ENCODE results near the gene ROR1.

The ROR1 gene

DNA sequence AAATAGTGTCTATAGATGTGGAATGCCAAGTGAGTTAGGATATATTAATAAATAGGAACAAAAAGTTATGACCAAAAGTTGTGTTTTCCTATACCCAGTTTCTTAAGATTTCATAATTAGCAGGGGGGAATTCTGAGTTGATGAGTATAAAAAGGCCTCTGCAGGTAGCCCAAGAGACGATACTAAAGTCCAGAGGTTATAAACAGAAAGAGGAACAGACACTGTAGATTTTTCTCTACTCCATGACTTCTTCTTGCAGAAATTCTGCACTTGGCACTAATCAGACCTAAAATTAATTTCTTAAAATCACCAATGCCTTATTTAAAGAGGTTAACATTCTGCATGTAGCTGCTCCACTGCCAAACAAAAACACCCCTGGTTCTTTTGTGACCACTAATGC is 62.6 kb downstream of the ROR1 start:
- no peak overlapping the region for H3K27ac ChIP-seq (ENCODE audit: low read length)
- H3K4me1 ChIP-seq (ENCODE audit: control insufficient read depth, insufficient read depth, low read length), result peaks cover 5% of the 10 kb centered on the region
- H3K4me3 ChIP-seq (ENCODE audit: low read length in 2 of 2), result no peak overlapping the region
- no peaks in the 10 kb centered on the region for H3K9me3 ChIP-seq (ENCODE audit: control insufficient read depth in 2 of 2, low read length in 2 of 2)
- H3K27me3 ChIP-seq (ENCODE audit: control insufficient read depth in 1 of 2, insufficient read depth in 2 of 2, low read length in 2 of 2), result no peaks in the 10 kb centered on the region
- H3K9ac ChIP-seq (ENCODE audit: low read length in 2 of 2), result no peak overlapping the region
- H3K36me3 ChIP-seq (ENCODE audit: control insufficient read depth in 2 of 2, insufficient read depth in 2 of 2, low read length in 2 of 2), result no peaks in the 10 kb centered on the region

DNA sequence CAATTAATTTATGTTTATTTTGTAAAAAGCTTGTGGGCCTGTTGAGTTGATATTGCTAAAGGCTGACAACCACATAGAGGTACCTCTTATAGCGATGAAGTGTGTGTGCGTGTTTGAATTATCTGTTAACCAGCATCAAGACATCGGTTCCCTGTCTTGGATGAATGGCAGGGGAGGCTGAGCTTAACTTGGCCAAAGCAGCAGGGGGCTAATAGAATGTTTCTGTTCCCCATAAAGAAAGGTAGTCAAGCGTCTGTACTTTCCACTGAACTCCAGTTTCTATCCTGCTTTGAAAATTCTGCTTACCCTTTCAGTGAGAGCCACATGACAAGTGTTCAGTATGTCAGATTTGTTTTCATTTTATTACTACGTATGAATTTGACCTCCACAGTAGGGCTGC is 63.0 kb downstream of the ROR1 start:
- Histone ChIP-seq H3K4me1 (ENCODE audit: control insufficient read depth, insufficient read depth, low read length) (peaks cover 5% of the 10 kb centered on the region), H3K36me3 (ENCODE audit: control insufficient read depth in 2 of 2, insufficient read depth in 2 of 2, low read length in 2 of 2) (no peaks in the 10 kb centered on the region)

DNA sequence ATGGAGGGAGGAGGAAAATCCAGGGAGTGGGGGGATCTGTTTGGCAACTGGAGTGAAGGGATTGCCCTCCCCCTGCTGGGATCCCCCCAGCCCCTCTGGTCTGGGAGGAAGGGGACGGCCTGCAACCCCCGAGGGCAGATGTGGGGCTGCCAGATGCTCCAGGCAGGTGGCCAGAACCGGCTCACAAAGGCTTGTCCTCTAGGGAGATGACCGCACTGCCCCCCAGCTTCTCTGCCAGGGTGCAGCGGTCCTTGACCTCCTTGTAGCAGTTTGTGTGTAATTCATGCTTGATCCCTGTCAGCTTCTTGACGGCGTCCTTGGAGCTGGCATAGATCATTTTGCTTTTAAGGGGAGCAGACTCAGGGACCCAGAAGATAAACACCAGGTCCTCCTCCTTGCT is 69.2 kb downstream of the ROR1 start:
- Histone ChIP-seq H3K27ac (ENCODE audit: low read length) (no peak overlapping the region), H3K4me3 (ENCODE audit: low read length in 2 of 2) (no peak overlapping the region), H3K4me1 (ENCODE audit: control insufficient read depth, insufficient read depth, low read length) (no peaks in the 10 kb centered on the region), H3K36me3 (ENCODE audit: control insufficient read depth in 2 of 2, insufficient read depth in 2 of 2, low read length in 2 of 2) (no peaks in the 10 kb centered on the region), H3K9me3 (ENCODE audit: control insufficient read depth in 2 of 2, low read length in 2 of 2) (no peaks in the 10 kb centered on the region), H3K27me3 (ENCODE audit: control insufficient read depth in 1 of 2, insufficient read depth in 2 of 2, low read length in 2 of 2) (no peaks in the 10 kb centered on the region), H3K9ac (ENCODE audit: low read length in 2 of 2) (no peak overlapping the region)

More for the DNA sequence above, 63.0 kb downstream of the ROR1 start:
- Histone ChIP-seq H3K9ac (ENCODE audit: low read length in 2 of 2) (no peak overlapping the region), H3K4me3 (ENCODE audit: low read length in 2 of 2) (no peak overlapping the region), H3K9me3 (ENCODE audit: control insufficient read depth in 2 of 2, low read length in 2 of 2) (no peaks in the 10 kb centered on the region), H3K27me3 (ENCODE audit: control insufficient read depth in 1 of 2, insufficient read depth in 2 of 2, low read length in 2 of 2) (no peaks in the 10 kb centered on the region), H3K27ac (ENCODE audit: low read length) (no peak overlapping the region)

DNA sequence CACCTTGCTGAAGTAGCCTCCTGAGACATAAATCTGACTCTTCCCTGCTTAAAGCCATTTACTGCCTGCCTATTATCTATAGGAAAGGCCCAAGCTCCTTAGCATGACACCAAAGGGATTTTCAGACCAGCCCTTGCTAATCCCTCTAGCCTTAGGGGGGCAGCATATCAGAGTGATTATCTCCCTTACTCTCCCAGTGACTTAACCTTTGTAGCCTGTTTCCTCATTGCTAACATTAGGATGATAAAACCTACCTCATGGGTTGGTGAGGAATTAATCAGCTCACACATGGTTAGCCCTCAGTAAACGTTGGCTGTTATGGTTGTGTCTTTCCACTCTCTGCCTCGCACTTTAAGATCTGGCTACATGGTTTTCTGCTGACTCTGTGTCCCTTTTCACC is 70.1 kb downstream of the ROR1 start:
- Histone ChIP-seq H3K27ac (ENCODE audit: low read length) (no peak overlapping the region), H3K9me3 (ENCODE audit: control insufficient read depth in 2 of 2, low read length in 2 of 2) (no peaks in the 10 kb centered on the region), H3K27me3 (ENCODE audit: control insufficient read depth in 1 of 2, insufficient read depth in 2 of 2, low read length in 2 of 2) (no peaks in the 10 kb centered on the region), H3K9ac (ENCODE audit: low read length in 2 of 2) (no peak overlapping the region), H3K36me3 (ENCODE audit: control insufficient read depth in 2 of 2, insufficient read depth in 2 of 2, low read length in 2 of 2) (no peaks in the 10 kb centered on the region), H3K4me3 (ENCODE audit: low read length in 2 of 2) (no peak overlapping the region), H3K4me1 (ENCODE audit: control insufficient read depth, insufficient read depth, low read length) (no peaks in the 10 kb centered on the region)

DNA sequence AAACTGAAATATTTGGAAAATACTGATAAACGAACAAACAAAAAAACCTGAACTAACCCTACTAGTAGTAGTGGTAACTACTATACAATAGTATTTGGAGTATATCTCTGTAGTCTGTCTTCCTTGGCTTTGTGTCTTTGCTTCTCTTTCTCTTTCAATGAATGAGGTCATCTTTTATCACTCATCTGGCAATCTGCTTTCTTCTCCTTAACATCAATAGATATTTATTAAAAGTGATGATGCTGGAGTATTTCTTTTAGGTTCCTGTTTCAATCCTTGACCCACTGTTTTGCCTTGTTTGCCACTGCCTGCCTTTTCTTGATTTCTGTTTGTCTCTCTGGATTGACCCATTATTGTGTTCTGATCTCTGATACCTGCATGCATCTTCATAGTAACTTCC is 71.5 kb downstream of the ROR1 start:
- Histone ChIP-seq H3K36me3 (ENCODE audit: control insufficient read depth in 2 of 2, insufficient read depth in 2 of 2, low read length in 2 of 2) (no peaks in the 10 kb centered on the region), H3K27me3 (ENCODE audit: control insufficient read depth in 1 of 2, insufficient read depth in 2 of 2, low read length in 2 of 2) (no peaks in the 10 kb centered on the region), H3K9me3 (ENCODE audit: control insufficient read depth in 2 of 2, low read length in 2 of 2) (no peaks in the 10 kb centered on the region), H3K4me3 (ENCODE audit: low read length in 2 of 2) (no peak overlapping the region), H3K27ac (ENCODE audit: low read length) (no peak overlapping the region), H3K4me1 (ENCODE audit: control insufficient read depth, insufficient read depth, low read length) (peaks cover 3% of the 10 kb centered on the region), H3K9ac (ENCODE audit: low read length in 2 of 2) (no peak overlapping the region)

DNA sequence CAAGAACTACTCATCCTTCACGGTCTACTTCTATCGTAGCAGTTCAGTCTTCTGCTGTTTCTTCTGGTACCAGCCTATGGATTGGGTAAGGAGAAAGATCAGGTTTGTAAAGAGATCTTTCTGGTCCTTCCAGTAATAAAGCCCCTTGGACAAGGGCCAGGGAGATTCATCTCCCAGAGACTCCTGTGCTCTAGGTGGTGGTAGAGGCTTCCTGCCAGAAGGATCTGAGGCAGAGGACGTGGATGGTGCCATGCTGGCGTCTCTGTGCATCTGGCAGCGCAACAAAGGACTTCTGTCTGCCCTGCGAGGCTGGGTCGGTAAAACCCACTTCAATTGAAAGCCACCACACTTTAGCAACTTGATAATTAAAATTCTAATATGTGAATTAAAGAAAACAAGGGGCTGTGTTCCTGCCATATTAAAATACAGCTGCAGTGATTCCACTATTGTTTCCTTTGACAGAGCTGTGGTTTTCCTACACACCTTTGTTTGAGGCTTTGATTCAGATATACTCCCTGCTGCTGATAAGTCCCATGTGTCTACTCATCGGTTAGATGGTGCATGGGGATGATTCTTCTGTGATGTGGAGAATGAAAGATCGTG is 73.6 kb downstream of the ROR1 start:
- no peak overlapping the region for H3K27ac ChIP-seq (ENCODE audit: low read length)
- H3K27me3 ChIP-seq (ENCODE audit: control insufficient read depth in 1 of 2, insufficient read depth in 2 of 2, low read length in 2 of 2), result no peaks in the 10 kb centered on the region
- H3K9ac ChIP-seq (ENCODE audit: low read length in 2 of 2), result no peak overlapping the region
- no peaks in the 10 kb centered on the region for H3K9me3 ChIP-seq (ENCODE audit: control insufficient read depth in 2 of 2, low read length in 2 of 2)
- no peaks in the 10 kb centered on the region for H3K36me3 ChIP-seq (ENCODE audit: control insufficient read depth in 2 of 2, insufficient read depth in 2 of 2, low read length in 2 of 2)
- no peak overlapping the region for H3K4me3 ChIP-seq (ENCODE audit: low read length in 2 of 2)
- peaks cover 3% of the 10 kb centered on the region for H3K4me1 ChIP-seq (ENCODE audit: control insufficient read depth, insufficient read depth, low read length)

DNA sequence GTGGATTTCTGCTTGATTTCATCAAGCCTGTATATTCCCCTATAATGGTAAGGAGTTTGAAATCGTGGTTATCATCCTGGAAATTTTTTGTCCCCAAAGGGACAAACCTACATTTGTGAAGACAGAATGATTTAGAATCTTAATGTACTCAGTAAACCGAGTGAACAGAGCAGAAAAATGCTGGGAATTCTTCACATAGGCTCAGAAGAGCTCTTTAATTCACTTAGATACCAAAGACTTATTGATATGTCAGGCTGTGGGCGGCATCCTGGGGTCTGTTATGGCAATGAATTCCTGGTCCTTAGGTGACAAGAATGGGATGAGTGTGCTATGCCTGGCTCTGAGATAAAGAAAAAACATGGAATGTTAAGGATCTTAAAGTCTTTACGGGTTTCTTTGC is 74.9 kb downstream of the ROR1 start:
- peaks cover 3% of the 10 kb centered on the region for H3K4me1 ChIP-seq (ENCODE audit: control insufficient read depth, insufficient read depth, low read length)

DNA sequence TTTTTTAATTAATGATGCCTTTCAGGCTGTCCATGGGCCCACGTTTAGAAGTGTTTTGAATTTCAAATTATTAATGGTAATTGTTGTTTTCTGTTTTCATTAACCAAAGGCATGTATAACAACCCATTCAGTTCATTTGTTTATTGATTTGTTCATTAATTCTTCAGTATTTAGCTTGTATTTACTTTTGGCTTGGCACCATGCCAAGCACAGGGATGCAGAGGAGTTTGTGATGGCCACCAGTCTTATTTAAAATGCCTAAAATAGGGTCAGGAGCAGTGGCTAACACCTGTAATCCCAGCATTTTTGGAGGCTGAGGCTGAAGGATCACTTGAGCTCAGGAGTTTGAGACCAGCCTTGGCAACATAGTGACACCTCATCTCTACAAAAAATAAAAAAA is 75.3 kb downstream of the ROR1 start:
- Histone ChIP-seq H3K4me1 (ENCODE audit: control insufficient read depth, insufficient read depth, low read length) (peaks cover 3% of the 10 kb centered on the region), H3K9ac (ENCODE audit: low read length in 2 of 2) (no peak overlapping the region), H3K36me3 (ENCODE audit: control insufficient read depth in 2 of 2, insufficient read depth in 2 of 2, low read length in 2 of 2) (no peaks in the 10 kb centered on the region), H3K27me3 (ENCODE audit: control insufficient read depth in 1 of 2, insufficient read depth in 2 of 2, low read length in 2 of 2) (no peaks in the 10 kb centered on the region), H3K9me3 (ENCODE audit: control insufficient read depth in 2 of 2, low read length in 2 of 2) (no peaks in the 10 kb centered on the region), H3K4me3 (ENCODE audit: low read length in 2 of 2) (no peak overlapping the region), H3K27ac (ENCODE audit: low read length) (no peak overlapping the region)

More for the DNA sequence above, 74.9 kb downstream of the ROR1 start:
- Histone ChIP-seq H3K27me3 (ENCODE audit: control insufficient read depth in 1 of 2, insufficient read depth in 2 of 2, low read length in 2 of 2) (no peaks in the 10 kb centered on the region), H3K36me3 (ENCODE audit: control insufficient read depth in 2 of 2, insufficient read depth in 2 of 2, low read length in 2 of 2) (no peaks in the 10 kb centered on the region), H3K9me3 (ENCODE audit: control insufficient read depth in 2 of 2, low read length in 2 of 2) (no peaks in the 10 kb centered on the region), H3K27ac (ENCODE audit: low read length) (no peak overlapping the region), H3K4me3 (ENCODE audit: low read length in 2 of 2) (no peak overlapping the region), H3K9ac (ENCODE audit: low read length in 2 of 2) (no peak overlapping the region)

DNA sequence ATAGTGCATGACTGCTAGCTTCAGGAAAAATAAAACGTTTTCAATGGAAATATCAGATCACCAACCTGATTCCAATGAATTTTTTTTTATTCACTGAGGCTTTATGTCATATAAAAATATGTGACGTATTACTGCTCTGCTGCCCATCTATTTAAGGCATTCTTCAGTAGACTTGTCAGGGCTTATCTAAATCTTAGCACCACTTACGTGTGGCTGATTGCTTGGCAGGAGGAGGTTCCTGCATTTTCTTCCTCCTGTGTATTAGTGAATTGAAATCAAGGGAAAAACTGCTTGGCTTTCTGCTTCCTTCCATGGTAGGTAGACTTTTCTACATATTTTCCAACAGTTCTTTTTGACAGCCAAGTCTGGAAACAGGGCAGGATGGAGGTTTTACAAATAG is 80.3 kb downstream of the ROR1 start:
- Histone ChIP-seq H3K27ac (ENCODE audit: low read length) (no peak overlapping the region), H3K36me3 (ENCODE audit: control insufficient read depth in 2 of 2, insufficient read depth in 2 of 2, low read length in 2 of 2) (no peaks in the 10 kb centered on the region), H3K4me1 (ENCODE audit: control insufficient read depth, insufficient read depth, low read length) (peaks cover 3% of the 10 kb centered on the region), H3K4me3 (ENCODE audit: low read length in 2 of 2) (no peak overlapping the region), H3K27me3 (ENCODE audit: control insufficient read depth in 1 of 2, insufficient read depth in 2 of 2, low read length in 2 of 2) (no peaks in the 10 kb centered on the region), H3K9ac (ENCODE audit: low read length in 2 of 2) (no peak overlapping the region), H3K9me3 (ENCODE audit: control insufficient read depth in 2 of 2, low read length in 2 of 2) (no peaks in the 10 kb centered on the region)

DNA sequence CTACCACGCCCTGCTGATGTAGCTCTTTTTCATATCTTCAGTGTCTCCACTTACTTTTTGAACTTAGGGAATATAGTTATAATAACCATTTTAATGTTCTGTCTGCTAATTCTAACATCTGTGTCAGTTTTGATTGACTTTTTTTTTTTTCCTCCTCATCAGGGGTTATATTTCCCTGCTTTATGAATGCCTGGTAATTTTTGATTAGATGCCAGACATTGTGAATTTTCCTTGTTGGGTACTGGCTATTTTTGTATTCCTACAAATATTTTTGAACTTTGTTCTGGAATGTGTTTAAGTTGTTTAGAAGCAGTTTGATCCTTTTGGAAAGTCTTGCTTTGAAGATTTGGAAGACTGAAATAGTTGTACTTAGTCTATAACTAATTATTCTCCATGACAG is 82.1 kb downstream of the ROR1 start:
- no peak overlapping the region for H3K27ac ChIP-seq (ENCODE audit: low read length)
- no peaks in the 10 kb centered on the region for H3K9me3 ChIP-seq (ENCODE audit: control insufficient read depth in 2 of 2, low read length in 2 of 2)
- H3K27me3 ChIP-seq (ENCODE audit: control insufficient read depth in 1 of 2, insufficient read depth in 2 of 2, low read length in 2 of 2), result no peaks in the 10 kb centered on the region

DNA sequence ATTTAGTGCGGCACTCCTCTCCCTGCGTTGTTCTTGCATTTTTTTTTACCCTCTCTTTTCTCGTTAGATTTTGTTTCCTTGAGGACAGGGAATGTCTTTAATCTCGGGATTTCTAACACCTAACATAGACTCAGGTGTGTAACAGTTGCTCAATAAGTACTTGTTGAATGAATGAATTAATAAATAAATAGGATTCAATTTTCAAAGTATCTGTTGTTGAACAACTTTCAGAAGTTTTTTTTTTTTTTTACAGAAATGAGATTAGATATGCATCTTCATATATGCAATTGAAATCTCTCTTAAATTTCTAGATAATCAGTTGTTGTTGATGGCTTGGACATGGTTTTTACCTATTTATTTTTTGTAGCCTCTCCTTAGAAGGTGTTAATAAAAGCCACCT is 83.1 kb downstream of the ROR1 start:
- Histone ChIP-seq H3K9ac (ENCODE audit: low read length in 2 of 2) (no peak overlapping the region), H3K27ac (ENCODE audit: low read length) (no peak overlapping the region), H3K27me3 (ENCODE audit: control insufficient read depth in 1 of 2, insufficient read depth in 2 of 2, low read length in 2 of 2) (no peaks in the 10 kb centered on the region), H3K4me3 (ENCODE audit: low read length in 2 of 2) (no peak overlapping the region), H3K36me3 (ENCODE audit: control insufficient read depth in 2 of 2, insufficient read depth in 2 of 2, low read length in 2 of 2) (no peaks in the 10 kb centered on the region), H3K9me3 (ENCODE audit: control insufficient read depth in 2 of 2, low read length in 2 of 2) (no peaks in the 10 kb centered on the region), H3K4me1 (ENCODE audit: control insufficient read depth, insufficient read depth, low read length) (peaks cover 2% of the 10 kb centered on the region)

More for the DNA sequence above, 82.1 kb downstream of the ROR1 start:
- Histone ChIP-seq H3K4me3 (ENCODE audit: low read length in 2 of 2) (no peak overlapping the region), H3K9ac (ENCODE audit: low read length in 2 of 2) (no peak overlapping the region), H3K36me3 (ENCODE audit: control insufficient read depth in 2 of 2, insufficient read depth in 2 of 2, low read length in 2 of 2) (no peaks in the 10 kb centered on the region), H3K4me1 (ENCODE audit: control insufficient read depth, insufficient read depth, low read length) (no peaks in the 10 kb centered on the region)

Data from stomach smooth muscle (tissue), 2 donors.